HEK293 (cell line): ENCODE data around the gene FAM13B.

ENCODE experiments used
- CTCF ChIA-PET: fragments of 350-600 bp; formaldehyde crosslinking; extraction: SDS; loops from one replicate; lab custom pipeline; 2021; ENCODE audit warnings: antibody characterized with exemption; lab: Yijun Ruan, JAX
- POLR2A ChIA-PET: fragments of 300-600 bp; formaldehyde crosslinking; extraction: SDS; loops from one replicate; lab custom pipeline; 2020; ENCODE audit warnings: antibody characterized with exemption, inconsistent platforms; lab: Yijun Ruan, JAX
- H3K27ac ChIP-seq: fragments of 200-500 bp; sonication (Bioruptor generic); 2 replicates; pipeline ENCODE4 v1.5.1; 2014; ENCODE audit warnings: low read depth, low read length, control low read depth, inconsistent platforms; ENCODE audit errors: extremely low read depth
- H3K36me3 ChIP-seq, 2 experiments: fragments of 200-500 bp in 1 of 2; sonication (Bioruptor generic) in 1 of 2; 1 replicate in 1 of 2; 2 replicates in 1 of 2; pipeline ENCODE4 v1.5.1; 2014 to 2017; ENCODE audit warnings: inconsistent platforms in 2 of 2, low read length in 2 of 2; ENCODE audit not compliant: control insufficient read depth in 2 of 2, insufficient read depth in 1 of 2
- H3K4me1 ChIP-seq: fragments of 200-500 bp; sonication (Bioruptor generic); 2 replicates; pipeline ENCODE4 v1.5.1; 2014; ENCODE audit warnings: mild to moderate bottlenecking, low read length, inconsistent platforms; ENCODE audit not compliant: control insufficient read depth, insufficient read depth
- H3K4me3 ChIP-seq: 2 replicates; pipeline ENCODE4 v1.5.1; 2011; ENCODE audit warnings: low read depth, mild to moderate bottlenecking, control low read depth, low read length, moderate library complexity
- H3K9me3 ChIP-seq: fragments of 200-500 bp; sonication (Bioruptor generic); 2 replicates; pipeline ENCODE4 v1.5.1; 2014; ENCODE audit warnings: low read depth, low read length, inconsistent platforms; ENCODE audit not compliant: control insufficient read depth, insufficient read depth
- BCL11B ChIP-seq: fragments of 450-650 bp; formaldehyde crosslinking; IDR thresholded peaks from 2 replicates; pipeline ENCODE4 v1.5.1; 2016; ENCODE audit warnings: low read depth, missing biosample characterization, missing genetic modification characterization
- FEZF1 ChIP-seq: fragments of 450-650 bp; formaldehyde crosslinking; IDR thresholded peaks from 2 replicates; pipeline ENCODE4 v1.5.1; 2016; ENCODE audit warnings: missing biosample characterization, missing genetic modification characterization
- GLIS1 ChIP-seq: fragments of 450-650 bp; formaldehyde crosslinking; IDR thresholded peaks from 2 replicates; pipeline ENCODE4 v1.5.1; 2016; ENCODE audit warnings: missing biosample characterization, missing genetic modification characterization
- IKZF3 ChIP-seq: fragments of 450-650 bp; IDR thresholded peaks from 2 replicates; pipeline ENCODE4 v1.5.0; 2018; ENCODE audit warnings: missing biosample characterization, mild to moderate bottlenecking, missing genetic modification characterization, moderate library complexity
- KLF7 ChIP-seq: fragments of 450-650 bp; formaldehyde crosslinking; IDR thresholded peaks from 2 replicates; pipeline ENCODE4 v1.5.1; 2016; ENCODE audit warnings: missing biosample characterization, missing genetic modification characterization, borderline replicate concordance
- KLF9 ChIP-seq: fragments of 450-650 bp; formaldehyde crosslinking; IDR thresholded peaks from 2 replicates; pipeline ENCODE4 v1.5.1; 2016; ENCODE audit warnings: missing biosample characterization, missing genetic modification characterization, low read depth
- SETDB1 ChIP-seq: IDR thresholded peaks from one replicate; pipeline ENCODE4 v1.6.1; 2017; ENCODE audit warnings: mild to moderate bottlenecking, low read length, moderate library complexity, mixed read lengths; ENCODE audit not compliant: insufficient read length
- ZNF10 ChIP-seq: fragments of 450-650 bp; formaldehyde crosslinking; IDR thresholded peaks from 2 replicates; pipeline ENCODE4 v1.5.1; 2017; ENCODE audit warnings: missing biosample characterization, missing genetic modification characterization
- ZNF121 ChIP-seq: fragments of 450-650 bp; formaldehyde crosslinking; IDR thresholded peaks from 2 replicates; pipeline ENCODE4 v1.5.1; 2016; ENCODE audit warnings: missing biosample characterization, missing genetic modification characterization
- ZNF214 ChIP-seq: fragments of 450-650 bp; formaldehyde crosslinking; IDR thresholded peaks from 2 replicates; pipeline ENCODE4 v1.5.1; 2017; ENCODE audit warnings: missing biosample characterization, mild to moderate bottlenecking, missing genetic modification characterization, borderline replicate concordance
- ZNF350 ChIP-seq: fragments of 450-650 bp; formaldehyde crosslinking; IDR thresholded peaks from 2 replicates; pipeline ENCODE4 v1.5.0; 2017; ENCODE audit warnings: missing biosample characterization, mild to moderate bottlenecking, missing genetic modification characterization
- ZNF391 ChIP-seq: fragments of 450-650 bp; formaldehyde crosslinking; IDR thresholded peaks from 2 replicates; pipeline ENCODE4 v1.5.1; 2016; ENCODE audit warnings: low read depth, missing biosample characterization, missing genetic modification characterization, borderline replicate concordance
- ZNF529 ChIP-seq: fragments of 450-650 bp; formaldehyde crosslinking; IDR thresholded peaks from 2 replicates; pipeline ENCODE4 v1.5.1; 2017; ENCODE audit warnings: missing genetic modification characterization, missing biosample characterization; ENCODE audit not compliant: insufficient replicate concordance
- ZNF549 ChIP-seq: fragments of 450-650 bp; IDR thresholded peaks from 2 replicates; pipeline ENCODE4 v1.5.1; 2018; ENCODE audit warnings: missing biosample characterization, missing genetic modification characterization, mild to moderate bottlenecking, inconsistent platforms, moderate library complexity
- ZNF561 ChIP-seq: fragments of 450-650 bp; IDR thresholded peaks from 2 replicates; pipeline ENCODE4 v1.5.1; 2018; ENCODE audit warnings: missing biosample characterization, missing genetic modification characterization, borderline replicate concordance
- ZNF600 ChIP-seq: fragments of 450-650 bp; formaldehyde crosslinking; IDR thresholded peaks from 2 replicates; pipeline ENCODE4 v1.5.1; 2016; ENCODE audit warnings: missing biosample characterization, missing genetic modification characterization
- TF ChIP-seq, protein P1 (sequence below): fragments of 450-650 bp; formaldehyde crosslinking; IDR thresholded peaks from 2 replicates; pipeline ENCODE4 v1.5.1; 2017; ENCODE audit warnings: missing biosample characterization, missing genetic modification characterization
- TF ChIP-seq, protein P2 (sequence below): fragments of 450-650 bp; formaldehyde crosslinking; IDR thresholded peaks from 2 replicates; pipeline ENCODE4 v1.5.1; 2017; ENCODE audit warnings: missing biosample characterization, missing genetic modification characterization
- TF ChIP-seq, protein P3 (sequence below): fragments of 450-650 bp; formaldehyde crosslinking; optimal IDR thresholded peaks from 2 replicates; pipeline ENCODE3; 2016; ENCODE audit warnings: missing biosample characterization, mild to moderate bottlenecking, missing genetic modification characterization
- TF ChIP-seq, protein P4 (sequence below): fragments of 450-650 bp; formaldehyde crosslinking; conservative IDR thresholded peaks from 2 replicates; pipeline ENCODE4 v1.5.1; 2016; ENCODE audit warnings: low read depth, missing biosample characterization, missing genetic modification characterization

The FAM13B gene

DNA sequence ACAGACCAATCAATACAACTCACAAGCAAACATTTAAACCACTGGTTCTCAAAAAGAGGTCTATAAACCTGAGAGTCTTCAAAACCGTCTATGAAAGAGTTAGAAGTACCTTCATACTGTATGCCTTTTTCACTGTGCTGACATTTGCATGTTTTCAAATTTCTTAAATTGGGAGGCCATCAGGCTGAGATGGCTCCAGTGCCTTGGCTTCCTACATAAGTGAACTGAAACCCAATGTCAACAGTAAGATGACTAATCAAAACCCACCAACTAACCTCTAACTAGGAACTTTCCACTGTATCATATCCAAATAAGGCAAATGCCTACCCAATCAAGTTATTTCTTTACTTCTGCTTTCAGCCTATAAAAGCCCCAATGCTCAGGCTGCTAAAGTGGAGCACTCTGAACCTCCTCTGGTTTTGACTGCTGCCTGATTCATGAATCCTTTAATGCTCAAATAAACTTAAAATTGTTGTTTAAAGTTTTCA is 35.1 kb downstream of the FAM13B start:
- H3K9me3 ChIP-seq = no peaks in the 10 kb centered on the region

GRCh38 chr5:137995749-137996128 is 37.1 kb downstream of the FAM13B start:
- TF ChIP-seq ZNF391 (tag by site-specific recombination) = no peak
- TF ChIP-seq, protein P1, sequence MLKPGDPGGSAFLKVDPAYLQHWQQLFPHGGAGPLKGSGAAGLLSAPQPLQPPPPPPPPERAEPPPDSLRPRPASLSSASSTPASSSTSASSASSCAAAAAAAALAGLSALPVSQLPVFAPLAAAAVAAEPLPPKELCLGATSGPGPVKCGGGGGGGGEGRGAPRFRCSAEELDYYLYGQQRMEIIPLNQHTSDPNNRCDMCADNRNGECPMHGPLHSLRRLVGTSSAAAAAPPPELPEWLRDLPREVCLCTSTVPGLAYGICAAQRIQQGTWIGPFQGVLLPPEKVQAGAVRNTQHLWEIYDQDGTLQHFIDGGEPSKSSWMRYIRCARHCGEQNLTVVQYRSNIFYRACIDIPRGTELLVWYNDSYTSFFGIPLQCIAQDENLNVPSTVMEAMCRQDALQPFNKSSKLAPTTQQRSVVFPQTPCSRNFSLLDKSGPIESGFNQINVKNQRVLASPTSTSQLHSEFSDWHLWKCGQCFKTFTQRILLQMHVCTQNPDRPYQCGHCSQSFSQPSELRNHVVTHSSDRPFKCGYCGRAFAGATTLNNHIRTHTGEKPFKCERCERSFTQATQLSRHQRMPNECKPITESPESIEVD (tag by site-specific recombination) = peak; percentile 84
- TF ChIP-seq GLIS1 (tag by site-specific recombination) = peak; percentile 31
- TF ChIP-seq, all 188 proteins: peak for 2
- CTCF ChIA-PET = interaction anchor here (0.7 kb wide), 1 partner anchor 8 kb away, joined by 3 read pairs; no protein-coding TSS in a partner anchor

More for the DNA sequence above, 35.1 kb downstream of the FAM13B start:
- ChIA-PET CTCF (interaction anchor here (0.8 to 1.1 kb wide), 3 partner anchors 9 to 71 kb away, joined by 3 to 4 read pairs (median 3); no protein-coding TSS in a partner anchor), POLR2A (no interaction called here)
- Histone ChIP-seq H3K4me1 (peaks cover 18% of the 10 kb centered on the region), H3K4me3 (no peak overlapping the region), H3K27ac (no peak overlapping the region), H3K36me3 (peaks cover 4 to 25% of the 10 kb centered on the region in 2 experiments)
- TF ChIP-seq SETDB1 (peak; percentile 53), ZNF549 (tag by site-specific recombination) (peak; percentile 100), ZNF350 (tag by site-specific recombination) (0 out of 2 replicates have a peak, but pooled peaks have one; percentile 13)
- TF ChIP-seq, protein P2, sequence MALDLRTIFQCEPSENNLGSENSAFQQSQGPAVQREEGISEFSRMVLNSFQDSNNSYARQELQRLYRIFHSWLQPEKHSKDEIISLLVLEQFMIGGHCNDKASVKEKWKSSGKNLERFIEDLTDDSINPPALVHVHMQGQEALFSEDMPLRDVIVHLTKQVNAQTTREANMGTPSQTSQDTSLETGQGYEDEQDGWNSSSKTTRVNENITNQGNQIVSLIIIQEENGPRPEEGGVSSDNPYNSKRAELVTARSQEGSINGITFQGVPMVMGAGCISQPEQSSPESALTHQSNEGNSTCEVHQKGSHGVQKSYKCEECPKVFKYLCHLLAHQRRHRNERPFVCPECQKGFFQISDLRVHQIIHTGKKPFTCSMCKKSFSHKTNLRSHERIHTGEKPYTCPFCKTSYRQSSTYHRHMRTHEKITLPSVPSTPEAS (tag by site-specific recombination) = no peak

GRCh38 chr5:137995077-137995748 is 37.7 kb downstream of the FAM13B start:
- ChIA-PET POLR2A (no interaction called here), CTCF (interaction anchor here (2.3 kb wide), 1 partner anchor 41 kb away, joined by 9 read pairs; no protein-coding TSS in a partner anchor)
- Histone ChIP-seq H3K4me3 (no peak overlapping the region), H3K27ac (no peak overlapping the region), H3K36me3 (peaks cover 4 to 21% of the 10 kb centered on the region in 2 experiments), H3K4me1 (peaks cover 22% of the 10 kb centered on the region), H3K9me3 (no peaks in the 10 kb centered on the region)
- TF ChIP-seq FEZF1 (tag by site-specific recombination) (0 out of 2 replicates have a peak, but pooled peaks have one; percentile 10), IKZF3 (tag by site-specific recombination) (no peak), KLF9 (no peak), ZNF214 (tag by site-specific recombination) (no peak), ZNF121 (tag by site-specific recombination) (no peak), BCL11B (tag by site-specific recombination) (no peak), ZNF10 (no peak), ZNF600 (tag by site-specific recombination) (peak; percentile 79), ZNF529 (tag by site-specific recombination) (no peak), ZNF561 (no peak), KLF7 (tag by site-specific recombination) (no peak)
- TF ChIP-seq, protein P3, sequence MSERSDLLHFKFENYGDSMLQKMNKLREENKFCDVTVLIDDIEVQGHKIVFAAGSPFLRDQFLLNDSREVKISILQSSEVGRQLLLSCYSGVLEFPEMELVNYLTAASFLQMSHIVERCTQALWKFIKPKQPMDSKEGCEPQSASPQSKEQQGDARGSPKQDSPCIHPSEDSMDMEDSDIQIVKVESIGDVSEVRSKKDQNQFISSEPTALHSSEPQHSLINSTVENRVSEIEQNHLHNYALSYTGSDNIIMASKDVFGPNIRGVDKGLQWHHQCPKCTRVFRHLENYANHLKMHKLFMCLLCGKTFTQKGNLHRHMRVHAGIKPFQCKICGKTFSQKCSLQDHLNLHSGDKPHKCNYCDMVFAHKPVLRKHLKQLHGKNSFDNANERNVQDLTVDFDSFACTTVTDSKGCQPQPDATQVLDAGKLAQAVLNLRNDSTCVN (tag by site-specific recombination) = no peak
- TF ChIP-seq, protein P4, sequence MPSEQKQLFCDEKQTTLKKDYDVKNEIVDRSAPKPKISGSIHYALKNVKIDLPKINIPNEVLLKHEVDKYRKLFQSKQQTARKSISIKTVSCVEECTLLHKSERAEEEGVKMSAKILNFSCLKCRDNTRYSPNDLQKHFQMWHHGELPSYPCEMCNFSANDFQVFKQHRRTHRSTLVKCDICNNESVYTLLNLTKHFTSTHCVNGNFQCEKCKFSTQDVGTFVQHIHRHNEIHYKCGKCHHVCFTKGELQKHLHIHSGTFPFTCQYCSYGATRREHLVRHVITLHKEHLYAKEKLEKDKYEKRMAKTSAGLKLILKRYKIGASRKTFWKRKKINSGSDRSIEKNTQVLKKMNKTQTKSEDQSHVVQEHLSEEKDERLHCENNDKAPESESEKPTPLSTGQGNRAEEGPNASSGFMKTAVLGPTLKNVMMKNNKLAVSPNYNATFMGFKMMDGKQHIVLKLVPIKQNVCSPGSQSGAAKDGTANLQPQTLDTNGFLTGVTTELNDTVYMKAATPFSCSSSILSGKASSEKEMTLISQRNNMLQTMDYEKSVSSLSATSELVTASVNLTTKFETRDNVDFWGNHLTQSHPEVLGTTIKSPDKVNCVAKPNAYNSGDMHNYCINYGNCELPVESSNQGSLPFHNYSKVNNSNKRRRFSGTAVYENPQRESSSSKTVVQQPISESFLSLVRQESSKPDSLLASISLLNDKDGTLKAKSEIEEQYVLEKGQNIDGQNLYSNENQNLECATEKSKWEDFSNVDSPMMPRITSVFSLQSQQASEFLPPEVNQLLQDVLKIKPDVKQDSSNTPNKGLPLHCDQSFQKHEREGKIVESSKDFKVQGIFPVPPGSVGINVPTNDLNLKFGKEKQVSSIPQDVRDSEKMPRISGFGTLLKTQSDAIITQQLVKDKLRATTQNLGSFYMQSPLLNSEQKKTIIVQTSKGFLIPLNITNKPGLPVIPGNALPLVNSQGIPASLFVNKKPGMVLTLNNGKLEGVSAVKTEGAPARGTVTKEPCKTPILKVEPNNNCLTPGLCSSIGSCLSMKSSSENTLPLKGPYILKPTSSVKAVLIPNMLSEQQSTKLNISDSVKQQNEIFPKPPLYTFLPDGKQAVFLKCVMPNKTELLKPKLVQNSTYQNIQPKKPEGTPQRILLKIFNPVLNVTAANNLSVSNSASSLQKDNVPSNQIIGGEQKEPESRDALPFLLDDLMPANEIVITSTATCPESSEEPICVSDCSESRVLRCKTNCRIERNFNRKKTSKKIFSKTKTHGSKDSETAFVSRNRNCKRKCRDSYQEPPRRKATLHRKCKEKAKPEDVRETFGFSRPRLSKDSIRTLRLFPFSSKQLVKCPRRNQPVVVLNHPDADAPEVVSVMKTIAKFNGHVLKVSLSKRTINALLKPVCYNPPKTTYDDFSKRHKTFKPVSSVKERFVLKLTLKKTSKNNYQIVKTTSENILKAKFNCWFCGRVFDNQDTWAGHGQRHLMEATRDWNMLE = no peak

More at GRCh38 chr5:137995749-137996128, 37.1 kb downstream of the FAM13B start:
- H3K9me3 ChIP-seq = no peaks in the 10 kb centered on the region
- POLR2A ChIA-PET = no interaction called here
- no peak overlapping the region for H3K4me3 ChIP-seq
- H3K27ac ChIP-seq = no peak overlapping the region
- peaks cover 4 to 21% of the 10 kb centered on the region in 2 experiments for H3K36me3 ChIP-seq
- peaks cover 22% of the 10 kb centered on the region for H3K4me1 ChIP-seq
